SK-N-SH (cell line): ENCODE results near the gene TMEM47.

Experiments used
- CTCF ChIP-seq: fragments of 200-600 bp; sonication (generic); IDR thresholded peaks from 2 replicates; pipeline ENCODE4 v1.6.1; 2017; ENCODE audit warnings: antibody characterized with exemption, mild to moderate bottlenecking, moderate library complexity
- EZH2phosphoT487 ChIP-seq: fragments of 200-600 bp; sonication (generic); IDR thresholded peaks from 2 replicates; pipeline ENCODE4 v1.6.1; 2017; ENCODE audit warnings: low read depth, mixed run types, mild to moderate bottlenecking, antibody characterized with exemption, moderate library complexity, borderline replicate concordance
- FOXM1 ChIP-seq: IDR thresholded peaks from 2 replicates; pipeline ENCODE4 v1.4.0; 2012; ENCODE audit warnings: low read depth, mild to moderate bottlenecking
- JUND ChIP-seq: IDR thresholded peaks from 2 replicates; pipeline ENCODE4 v1.4.0; 2012
- POLR2AphosphoS5 ChIP-seq: IDR thresholded peaks from 2 replicates; pipeline ENCODE4 v1.6.1; 2012; ENCODE audit warnings: low read depth, low read length

- TF ChIP-seq POLR2AphosphoS5 (no peak), EZH2phosphoT487 (no peak), CTCF (no peak), JUND (no peak), FOXM1 (no peak)
Observed at GRCh38 chrX:34586936-34587335, 70.1 kb downstream of the TMEM47 start.
